Measurements from ENCODE around the gene PPM1E. TPM values are rescaled to one million over a fixed set of nuclear protein-coding genes. Genes with fewer than 3 reads are reported as not detected.
A peak's percentile ranks its signal among the peaks of the same experiment; 100 is the strongest.
"Not testable (repeated sequence)": the region's sequence is repeated elsewhere in the genome, so short reads cannot be mapped to it uniquely, and the experiment has no call there.

Gene PPM1E
- total RNA-seq, 4 donors from 2014 or later, result 0.08 to 0.11 TPM; not detected in 2

GRCh38 chr17:58747674-58748073 lies 8.0 kb upstream of the PPM1E start:
- Histone ChIP-seq H3K27me3 (no peaks in the 10 kb centered on the region), H3K4me3 (no peak overlapping the region), H3K9me3 (no peaks in the 10 kb centered on the region), H3K27ac (no peak overlapping the region), H3K4me1 (no peaks in the 10 kb centered on the region), H3K36me3 (no peaks in the 10 kb centered on the region)
- DNase-seq (ENCODE audit: low spot score in 2 of 2), result no peak
- 71% methylated on average over 1 of the region's 1 CpG for WGBS
- TF ChIP-seq EP300 (IDR thresholded peaks at IDR 0.05), result no peak

GRCh38 chr17:58749627-58750026 lies 6.0 kb upstream of the PPM1E start:
- not testable (repeated sequence) for H3K4me3 ChIP-seq; H3K36me3 ChIP-seq; DNase-seq (ENCODE audit: low spot score in 2 of 2); H3K9me3 ChIP-seq; H3K27me3 ChIP-seq; H3K27ac ChIP-seq; H3K4me1 ChIP-seq

- peaks cover 18% of the 10 kb centered on the region for H3K4me1 ChIP-seq
Observed at GRCh38 chr17:58753026-58753425, 2.6 kb upstream of the PPM1E start.

GRCh38 chr17:58755269-58755576 lies 431 bp upstream of the PPM1E start:
- H3K27ac ChIP-seq, result no peak overlapping the region
- TF ChIP-seq POLR2AphosphoS5 (IDR thresholded peaks at IDR 0.05) (no peak), CTCF (IDR thresholded peaks at IDR 0.05) (no peak), POLR2A (IDR thresholded peaks at IDR 0.05) (no peak), EP300 (IDR thresholded peaks at IDR 0.05) (no peak)
- H3K9me3 ChIP-seq, result no peaks in the 10 kb centered on the region
- peaks cover 18% of the 10 kb centered on the region for H3K4me1 ChIP-seq
- peak overlapping the region; percentile 62 for H3K4me3 ChIP-seq
- no peaks in the 10 kb centered on the region for H3K36me3 ChIP-seq
- H3K27me3 ChIP-seq, result peaks cover 39% of the 10 kb centered on the region
- DNase-seq (ENCODE audit: low spot score in 2 of 2), result no peak
- 33% methylated on average over 2 of the region's 2 CpGs for WGBS

More at GRCh38 chr17:58753026-58753425, 2.6 kb upstream of the PPM1E start:
- 61% methylated on average over 2 of the region's 2 CpGs for WGBS
- Histone ChIP-seq H3K27ac (no peak overlapping the region), H3K36me3 (no peaks in the 10 kb centered on the region), H3K4me3 (no peak overlapping the region), H3K9me3 (no peaks in the 10 kb centered on the region), H3K27me3 (peaks cover 28% of the 10 kb centered on the region)
- DNase-seq (ENCODE audit: low spot score in 2 of 2), result no peak
- TF ChIP-seq EP300 (IDR thresholded peaks at IDR 0.05), result no peak
- TF ChIP-seq POLR2A (IDR thresholded peaks at IDR 0.05), result no peak
- no peak for TF ChIP-seq POLR2AphosphoS5 (IDR thresholded peaks at IDR 0.05)
- no peak for TF ChIP-seq CTCF (IDR thresholded peaks at IDR 0.05)

- H3K9me3 ChIP-seq, result no peaks in the 10 kb centered on the region
- WGBS, result 3% methylated on average over 34 of the region's 72 CpGs
- H3K36me3 ChIP-seq, result no peaks in the 10 kb centered on the region
- H3K27me3 ChIP-seq, result peaks cover 50% of the 10 kb centered on the region
- DNase-seq (ENCODE audit: low spot score in 2 of 2), result no peak
- H3K4me1 ChIP-seq, result peaks cover 18% of the 10 kb centered on the region
- TF ChIP-seq POLR2A (IDR thresholded peaks at IDR 0.05), result no peak
- TF ChIP-seq EP300 (IDR thresholded peaks at IDR 0.05), result no peak
- no peak for TF ChIP-seq POLR2AphosphoS5 (IDR thresholded peaks at IDR 0.05)
- TF ChIP-seq CTCF (IDR thresholded peaks at IDR 0.05), result no peak
- H3K4me3 ChIP-seq, result peak overlapping the region; percentile 62
- H3K27ac ChIP-seq, result no peak overlapping the region
Observed at GRCh38 chr17:58756246-58757161, 850 bp downstream of the PPM1E start.

- 55% methylated on average over 5 of the region's 5 CpGs for WGBS
- H3K4me1 ChIP-seq, result peaks cover 18% of the 10 kb centered on the region
- H3K36me3 ChIP-seq, result no peaks in the 10 kb centered on the region
- TF ChIP-seq POLR2A (IDR thresholded peaks at IDR 0.05) (no peak), CTCF (IDR thresholded peaks at IDR 0.05) (no peak), EP300 (IDR thresholded peaks at IDR 0.05) (no peak), POLR2AphosphoS5 (IDR thresholded peaks at IDR 0.05) (no peak)
- peaks cover 54% of the 10 kb centered on the region for H3K27me3 ChIP-seq
- no peaks in the 10 kb centered on the region for H3K9me3 ChIP-seq
- peak overlapping the region; percentile 62 for H3K4me3 ChIP-seq
- DNase-seq (ENCODE audit: low spot score in 2 of 2), result no peak
- H3K27ac ChIP-seq, result no peak overlapping the region
Observed at GRCh38 chr17:58757162-58757613, 1.5 kb downstream of the PPM1E start.

Data from suprapubic skin (tissue), 4 donors.